SU-DHL-6 (cell line): ENCODE measurements around the gene CADPS.

Experiments used
- H2AFZ ChIP-seq: fragments of 200-600 bp; sonication (generic); 2 replicates; pipeline ENCODE4 v1.6.1; 2014; ENCODE audit warnings: low read depth, mild to moderate bottlenecking, moderate library complexity, mixed read lengths, antibody characterized with exemption, low read length; ENCODE audit not compliant: severe bottlenecking
- H3F3A ChIP-seq: fragments of 200-600 bp; shearing (Covaris generic); 2 replicates; pipeline ENCODE4 v1.6.0; 2016; ENCODE audit warnings: antibody characterized with exemption, mild to moderate bottlenecking; ENCODE audit not compliant: insufficient read depth
- H3K27ac ChIP-seq: fragments of 200-600 bp; sonication (generic); 2 replicates; pipeline ENCODE4 v1.5.1; 2016; ENCODE audit warnings: low read depth, mild to moderate bottlenecking, low read length, moderate library complexity, mixed read lengths
- H3K27me3 ChIP-seq: fragments of 200-600 bp; sonication (generic), shearing (Covaris generic); 2 replicates; pipeline ENCODE4 v1.6.0; 2014; ENCODE audit warnings: mild to moderate bottlenecking, low read length
- H3K36me3 ChIP-seq: fragments of 200-600 bp; sonication (generic); 2 replicates; pipeline ENCODE4 v1.6.1; 2014; ENCODE audit warnings: mild to moderate bottlenecking, low read length, mixed read lengths
- H3K4me2 ChIP-seq: fragments of 300-600, 200-600 bp; shearing (Covaris generic), sonication (generic); 2 replicates; pipeline ENCODE4 v1.6.0; 2014; ENCODE audit warnings: low read length, low read depth, mild to moderate bottlenecking; ENCODE audit not compliant: poor library complexity, severe bottlenecking
- H3K4me3 ChIP-seq: fragments of 200-600 bp; sonication (generic); 2 replicates; pipeline ENCODE4 v1.5.1; 2014; ENCODE audit warnings: antibody characterized with exemption, low read length, mild to moderate bottlenecking, mixed read lengths; ENCODE audit not compliant: insufficient read depth, poor library complexity, severe bottlenecking
- H3K79me2 ChIP-seq: fragments of 200-600 bp; sonication (generic); 2 replicates; pipeline ENCODE4 v1.6.1; 2014; ENCODE audit warnings: mild to moderate bottlenecking, low read length, moderate library complexity; ENCODE audit not compliant: insufficient read depth
- H3K9ac ChIP-seq: fragments of 200-600 bp; sonication (generic); 2 replicates; pipeline ENCODE4 v1.7.0; 2014; ENCODE audit warnings: mild to moderate bottlenecking, low read length
- H3K9me2 ChIP-seq: fragments of 200-600 bp; sonication (generic); replicated peaks from 2 replicates; pipeline ENCODE4 v1.6.1; 2014; ENCODE audit warnings: low read length; ENCODE audit not compliant: insufficient read depth
- H3K9me3 ChIP-seq: fragments of 200-600 bp; sonication (generic); 2 replicates; pipeline ENCODE4 v1.6.1; 2014; ENCODE audit warnings: low read length, mixed read lengths; ENCODE audit not compliant: insufficient read depth
- H4K20me1 ChIP-seq: fragments of 200-600 bp; sonication (generic); 2 replicates; pipeline ENCODE4 v1.6.1; 2014; ENCODE audit warnings: low read depth, mild to moderate bottlenecking, antibody characterized with exemption, low read length, moderate library complexity, mixed read lengths
- EZH2phosphoT487 ChIP-seq: fragments of 200-600 bp; sonication (generic), shearing (Covaris generic); conservative IDR thresholded peaks from 2 replicates; pipeline ENCODE4 v1.6.1; 2018; ENCODE audit warnings: mild to moderate bottlenecking, antibody characterized with exemption, low read length, moderate library complexity, mixed read lengths
- TF ChIP-seq, protein P1 (sequence below): fragments of 200-600 bp; sonication (generic); IDR thresholded peaks from one replicate; pipeline ENCODE4 v1.5.1; 2017; ENCODE audit warnings: antibody characterized with exemption, mild to moderate bottlenecking, low read length, moderate library complexity; ENCODE audit not compliant: insufficient read depth, poor library complexity, severe bottlenecking

CADPS gene

DNA sequence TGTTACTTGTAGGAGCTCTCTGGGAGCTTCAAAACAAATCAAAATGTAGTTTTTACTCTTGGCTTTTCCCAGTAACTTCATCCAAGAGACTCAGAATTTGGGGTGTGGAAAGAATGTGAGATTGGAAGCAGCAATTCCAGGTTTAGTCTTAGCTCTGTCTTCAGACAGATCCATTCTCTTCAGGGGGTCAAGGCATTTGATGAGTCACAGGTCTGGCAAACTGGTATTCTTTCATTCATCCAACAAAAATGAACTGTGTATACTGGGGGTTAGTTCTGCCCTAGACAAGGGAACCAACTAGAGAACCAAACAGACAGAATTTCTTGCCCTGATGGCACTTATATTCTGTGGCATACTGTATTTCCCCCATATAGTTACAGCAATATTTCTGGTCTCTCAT lies 36.3 kb upstream of the CADPS start:
- TF ChIP-seq EZH2phosphoT487 = no peak
- TF ChIP-seq, protein P1, sequence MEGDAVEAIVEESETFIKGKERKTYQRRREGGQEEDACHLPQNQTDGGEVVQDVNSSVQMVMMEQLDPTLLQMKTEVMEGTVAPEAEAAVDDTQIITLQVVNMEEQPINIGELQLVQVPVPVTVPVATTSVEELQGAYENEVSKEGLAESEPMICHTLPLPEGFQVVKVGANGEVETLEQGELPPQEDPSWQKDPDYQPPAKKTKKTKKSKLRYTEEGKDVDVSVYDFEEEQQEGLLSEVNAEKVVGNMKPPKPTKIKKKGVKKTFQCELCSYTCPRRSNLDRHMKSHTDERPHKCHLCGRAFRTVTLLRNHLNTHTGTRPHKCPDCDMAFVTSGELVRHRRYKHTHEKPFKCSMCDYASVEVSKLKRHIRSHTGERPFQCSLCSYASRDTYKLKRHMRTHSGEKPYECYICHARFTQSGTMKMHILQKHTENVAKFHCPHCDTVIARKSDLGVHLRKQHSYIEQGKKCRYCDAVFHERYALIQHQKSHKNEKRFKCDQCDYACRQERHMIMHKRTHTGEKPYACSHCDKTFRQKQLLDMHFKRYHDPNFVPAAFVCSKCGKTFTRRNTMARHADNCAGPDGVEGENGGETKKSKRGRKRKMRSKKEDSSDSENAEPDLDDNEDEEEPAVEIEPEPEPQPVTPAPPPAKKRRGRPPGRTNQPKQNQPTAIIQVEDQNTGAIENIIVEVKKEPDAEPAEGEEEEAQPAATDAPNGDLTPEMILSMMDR = no peak
- H3K4me2 ChIP-seq = no peak overlapping the region
- no peaks in the 10 kb centered on the region for H3K79me2 ChIP-seq

GRCh38 chr3:62905331-62905730 lies 30.1 kb upstream of the CADPS start:
- Histone ChIP-seq H4K20me1 (no peaks in the 10 kb centered on the region), H3F3A (no peaks in the 10 kb centered on the region), H3K36me3 (no peaks in the 10 kb centered on the region), H3K27ac (no peak overlapping the region), H3K4me2 (no peak overlapping the region), H3K9me2 (no peaks in the 10 kb centered on the region), H3K79me2 (no peaks in the 10 kb centered on the region), H2AFZ (no peak overlapping the region), H3K9me3 (no peaks in the 10 kb centered on the region), H3K9ac (no peak overlapping the region), H3K4me3 (no peak overlapping the region), H3K27me3 (no peaks in the 10 kb centered on the region)
- TF ChIP-seq, protein P1 = no peak

More for the DNA sequence above, 36.3 kb upstream of the CADPS start:
- Histone ChIP-seq H3K4me3 (no peak overlapping the region), H3K36me3 (no peaks in the 10 kb centered on the region), H3K9ac (no peak overlapping the region), H4K20me1 (no peaks in the 10 kb centered on the region), H3F3A (no peaks in the 10 kb centered on the region), H3K9me2 (no peaks in the 10 kb centered on the region), H3K9me3 (no peaks in the 10 kb centered on the region), H3K27me3 (no peaks in the 10 kb centered on the region), H2AFZ (no peak overlapping the region), H3K27ac (no peak overlapping the region)

DNA sequence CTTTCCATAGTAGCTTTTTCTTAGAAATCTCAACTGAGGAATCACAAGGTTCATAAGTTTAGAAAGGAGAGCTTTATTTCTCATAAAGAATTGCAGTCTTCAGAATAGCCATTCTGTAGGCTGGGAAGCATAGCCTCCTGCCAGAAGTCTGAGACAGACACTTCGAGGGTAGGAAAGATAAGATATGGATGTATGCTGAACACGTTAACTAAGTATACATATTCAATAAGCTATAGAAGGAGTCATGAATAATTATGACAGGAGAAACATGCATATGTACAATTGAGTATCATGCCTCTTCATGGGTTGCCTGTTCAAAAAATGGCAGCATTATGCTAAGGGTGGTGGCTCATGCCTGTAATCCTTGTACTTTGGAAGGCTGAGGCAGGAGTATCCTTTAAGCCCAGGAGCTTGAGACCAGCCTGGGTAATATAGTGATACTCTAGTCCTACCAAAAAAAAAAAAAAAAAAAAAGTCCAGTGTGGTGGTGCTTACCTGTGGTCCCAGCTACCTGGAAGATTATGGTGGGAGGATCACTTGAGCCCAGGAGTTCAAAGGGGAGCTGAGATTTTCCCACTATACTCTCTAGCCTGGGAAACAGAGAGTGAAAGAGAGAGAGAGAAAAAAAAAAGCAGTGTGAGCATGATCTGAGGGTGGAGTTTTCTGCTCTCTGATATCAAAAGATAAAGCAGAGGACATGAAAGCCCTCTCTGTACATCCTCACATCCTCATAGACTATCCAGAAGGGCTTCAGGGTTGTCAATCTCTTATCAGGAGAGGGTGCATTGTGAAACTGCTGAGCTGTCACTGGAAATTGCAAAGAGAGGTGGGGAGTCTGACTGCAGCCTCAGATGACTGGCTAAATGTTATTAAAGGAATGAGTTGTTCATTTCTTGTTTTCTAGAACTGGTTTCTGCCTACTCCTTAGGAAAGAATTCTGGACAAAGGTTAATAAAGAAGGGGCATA lies 23.6 kb upstream of the CADPS start:
- Histone ChIP-seq H3K36me3 (no peaks in the 10 kb centered on the region), H3K27ac (no peak overlapping the region), H3K4me3 (no peak overlapping the region), H3K9me3 (no peaks in the 10 kb centered on the region), H2AFZ (no peak overlapping the region), H3K9ac (no peak overlapping the region), H4K20me1 (no peaks in the 10 kb centered on the region), H3K4me2 (no peak overlapping the region), H3K9me2 (no peaks in the 10 kb centered on the region), H3F3A (no peaks in the 10 kb centered on the region), H3K27me3 (no peaks in the 10 kb centered on the region), H3K79me2 (no peaks in the 10 kb centered on the region)
- no peak for TF ChIP-seq EZH2phosphoT487
- TF ChIP-seq, protein P1 = no peak
